Urothelium cell line (cell line): ENCODE measurements around the gene FANCI.

Experiments used
- DNase-seq: peaks from one replicate; pipeline ENCODE4 v3.0.0; 2011; ENCODE audit warnings: low spot score, mixed read lengths
- FAIRE-seq: peaks from 2 replicates; lab custom pipeline; 2011; peaks lifted over from hg19 to GRCh38; lab: Jason Lieb, UNC

The FANCI gene

DNA sequence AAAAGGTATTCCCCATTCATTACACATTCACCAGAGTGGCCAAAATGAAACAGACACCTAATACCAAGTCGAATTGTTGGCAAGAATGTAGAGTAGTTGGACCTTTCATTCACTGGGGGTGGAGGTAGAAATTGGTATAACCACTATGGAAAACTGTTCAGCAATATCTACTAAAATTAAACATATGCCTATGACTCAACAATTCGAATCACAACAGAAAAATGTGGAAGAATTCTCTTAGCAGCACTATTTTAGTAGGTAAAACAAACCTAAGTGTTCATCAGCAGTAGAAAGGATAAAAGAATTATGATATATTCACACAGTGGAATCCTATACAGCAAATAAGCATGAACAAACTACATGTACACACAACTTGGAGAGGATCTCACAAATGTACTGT lies 60.2 kb downstream of the FANCI start:
- FAIRE-seq (no peak), DNase-seq (no peak)

DNA sequence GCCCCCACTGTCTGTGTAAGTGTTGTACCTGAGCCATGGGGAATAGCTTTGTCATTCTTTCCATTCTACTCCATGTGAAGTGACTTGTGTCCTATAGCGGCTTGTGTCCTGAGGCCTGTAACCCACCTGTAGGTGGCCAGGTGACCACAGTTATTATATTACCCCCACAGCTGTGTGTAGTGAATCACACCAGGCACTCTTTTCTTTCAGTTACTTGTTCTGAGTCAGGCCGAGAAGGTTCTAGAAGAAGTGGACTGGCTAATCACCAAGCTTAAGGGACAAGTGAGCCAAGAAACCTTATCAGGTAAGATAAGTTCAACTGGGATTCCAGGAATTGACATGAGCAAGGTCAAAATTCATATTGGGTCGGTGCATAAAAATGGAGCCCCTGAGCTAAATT lies 61.6 kb downstream of the FANCI start:
- FAIRE-seq, result no peak
- no peak for DNase-seq

DNA sequence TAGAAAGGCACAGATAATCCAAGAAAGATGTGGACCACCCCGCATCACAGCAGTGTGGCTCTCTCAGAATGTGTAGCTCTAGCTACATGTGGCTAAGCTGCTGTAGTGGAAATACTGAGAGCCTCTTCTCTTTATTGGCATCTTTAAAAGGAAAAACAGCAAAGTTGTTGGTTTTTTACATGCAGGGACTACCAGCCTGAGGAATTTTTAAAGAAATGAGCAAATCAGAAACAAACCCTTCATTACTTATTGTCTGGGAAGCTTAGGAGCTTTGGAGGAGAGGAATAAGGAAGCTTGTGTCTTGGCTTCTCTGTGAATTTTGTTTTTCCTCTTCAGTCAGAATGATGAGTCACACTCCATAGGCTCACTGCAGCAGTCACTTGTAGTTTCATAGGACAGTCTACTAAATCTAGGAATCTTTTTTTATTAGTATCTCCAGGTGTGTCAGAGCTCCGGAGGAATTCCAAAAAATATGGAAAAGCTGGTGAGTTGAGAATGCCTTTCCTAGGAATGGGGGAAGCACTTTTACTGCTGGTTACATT lies 63.3 kb downstream of the FANCI start:
- no peak for DNase-seq
- FAIRE-seq, result no peak

DNA sequence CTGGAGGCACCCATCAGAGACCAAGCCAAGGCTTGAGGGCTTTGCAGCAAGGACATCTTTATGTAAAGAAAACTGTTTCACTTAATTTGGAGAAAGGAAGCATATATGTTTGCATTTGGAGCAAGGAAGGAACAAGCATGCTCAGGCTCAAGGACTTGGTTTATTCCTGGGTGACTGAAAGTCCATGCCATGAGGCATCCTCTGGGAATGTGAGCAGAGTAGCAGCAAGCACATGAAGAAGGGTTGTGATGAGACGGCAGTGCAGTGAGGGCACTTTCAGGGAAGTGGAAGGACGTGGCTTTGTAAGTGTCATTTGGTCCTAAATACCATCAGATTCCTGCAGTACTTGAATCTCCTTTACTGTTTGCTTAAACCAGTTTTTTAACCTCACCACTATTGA lies 64.0 kb downstream of the FANCI start:
- no peak for DNase-seq
- FAIRE-seq, result no peak

DNA sequence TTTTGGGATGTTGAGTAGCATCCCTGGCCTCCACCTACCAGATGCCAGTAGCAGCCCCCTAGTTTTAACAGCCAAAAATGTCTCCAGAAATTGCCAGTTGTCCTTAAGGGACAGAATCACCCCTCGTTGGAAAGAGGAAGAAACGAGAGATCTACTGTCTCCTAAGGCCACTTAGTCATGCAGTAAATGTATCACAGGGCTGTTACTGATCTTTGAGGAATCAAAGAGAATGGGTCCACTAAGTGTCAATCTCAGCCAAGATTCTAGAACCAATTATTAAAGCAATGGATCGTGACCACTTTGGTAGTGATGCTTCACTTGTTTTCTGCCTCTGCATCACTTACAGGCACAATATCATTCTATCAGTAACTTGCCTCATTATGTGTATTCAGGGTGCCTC lies 64.5 kb downstream of the FANCI start:
- DNase-seq, result no peak
- no peak for FAIRE-seq

DNA sequence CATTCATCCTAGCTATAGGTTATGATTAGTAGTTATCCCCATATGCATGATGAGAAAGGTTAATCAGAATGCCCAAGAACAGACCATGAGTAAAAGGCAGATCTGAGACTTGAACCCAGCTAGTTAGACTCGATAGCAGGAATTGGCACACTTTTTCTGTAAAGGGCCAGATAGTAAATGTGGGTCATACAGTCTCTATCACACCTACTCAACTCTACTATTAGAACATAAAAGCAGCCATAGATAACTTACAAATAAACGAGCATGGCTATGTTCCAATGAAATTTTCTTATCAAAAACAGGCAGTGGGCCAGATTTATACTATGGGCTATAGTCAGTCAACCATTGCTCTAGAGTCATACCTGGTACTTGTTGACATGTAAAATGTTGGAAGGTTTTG lies 66.2 kb downstream of the FANCI start:
- FAIRE-seq, result no peak
- DNase-seq, result no peak

DNA sequence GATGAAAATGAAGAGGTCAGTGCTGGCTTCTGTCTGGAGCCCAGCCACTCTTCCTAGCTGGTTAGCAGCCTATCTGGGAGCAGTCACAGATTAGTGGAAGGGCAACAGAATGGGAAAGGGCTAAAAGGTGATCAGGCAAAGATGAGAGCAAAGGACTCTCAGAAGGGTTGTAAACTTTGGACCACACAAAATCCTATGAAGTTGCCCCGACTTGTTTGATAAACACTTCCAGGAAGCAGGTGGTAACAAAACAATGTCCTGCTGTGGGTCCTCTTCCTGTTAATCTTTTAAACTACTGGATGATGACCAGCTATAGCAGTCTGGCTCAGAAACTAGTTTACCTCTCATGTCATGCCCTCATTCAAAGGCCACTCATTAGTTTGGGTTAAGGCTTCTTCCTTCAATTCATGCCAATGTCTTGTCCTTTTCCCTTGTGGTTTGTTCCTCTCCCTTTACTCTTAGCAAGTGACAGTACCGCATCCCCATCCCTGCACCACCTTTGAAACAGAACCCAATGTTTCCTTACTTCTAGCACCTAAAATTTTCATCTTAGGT lies 71.7 kb downstream of the FANCI start:
- DNase-seq (no peak), FAIRE-seq (no peak)

DNA sequence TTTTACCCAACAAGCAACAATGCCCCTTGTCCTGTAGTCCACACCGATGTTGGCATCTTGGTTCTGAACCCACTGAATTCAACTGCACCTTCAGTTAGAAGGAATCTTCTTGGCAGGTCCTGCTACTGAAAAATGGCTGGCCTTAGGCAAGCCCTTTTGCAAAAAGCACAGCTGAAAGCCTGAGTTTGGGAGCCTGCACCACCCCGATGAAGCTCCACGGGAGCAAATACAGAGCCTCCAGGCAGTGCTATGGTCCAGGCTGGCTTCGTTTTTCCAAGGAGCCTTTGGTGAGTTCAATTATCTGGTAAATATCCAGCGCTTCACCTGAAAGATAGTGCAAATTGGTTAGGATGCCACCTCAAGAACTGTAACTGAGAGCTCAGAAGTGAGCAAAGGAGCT lies 72.7 kb downstream of the FANCI start:
- FAIRE-seq (no peak), DNase-seq (no peak)

DNA sequence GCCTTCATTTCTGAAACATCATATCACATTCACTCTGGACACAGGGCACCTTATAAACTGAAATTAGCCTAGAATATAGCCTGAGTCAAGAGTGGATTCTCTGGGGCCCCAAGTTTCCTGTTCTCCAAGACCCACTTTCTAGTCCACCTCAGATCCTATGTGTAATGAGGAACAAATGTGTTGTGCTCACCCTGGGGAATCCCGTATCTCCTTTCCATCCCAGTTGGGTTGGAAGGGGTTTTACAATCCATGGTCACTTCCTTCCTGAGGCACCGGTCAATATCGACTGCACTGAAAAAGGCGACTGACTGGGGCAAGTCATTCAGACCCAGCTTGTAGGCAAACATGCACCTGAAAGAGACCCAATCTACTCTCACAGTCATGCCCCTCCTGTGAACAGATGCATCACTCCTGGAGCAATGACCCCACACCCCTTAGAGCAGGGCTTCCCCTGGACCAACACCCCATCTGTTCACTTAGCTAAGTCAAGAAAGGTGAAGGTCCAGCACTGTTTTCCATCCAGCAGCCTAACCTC lies 73.5 kb downstream of the FANCI start:
- no peak for DNase-seq
- FAIRE-seq, result no peak

DNA sequence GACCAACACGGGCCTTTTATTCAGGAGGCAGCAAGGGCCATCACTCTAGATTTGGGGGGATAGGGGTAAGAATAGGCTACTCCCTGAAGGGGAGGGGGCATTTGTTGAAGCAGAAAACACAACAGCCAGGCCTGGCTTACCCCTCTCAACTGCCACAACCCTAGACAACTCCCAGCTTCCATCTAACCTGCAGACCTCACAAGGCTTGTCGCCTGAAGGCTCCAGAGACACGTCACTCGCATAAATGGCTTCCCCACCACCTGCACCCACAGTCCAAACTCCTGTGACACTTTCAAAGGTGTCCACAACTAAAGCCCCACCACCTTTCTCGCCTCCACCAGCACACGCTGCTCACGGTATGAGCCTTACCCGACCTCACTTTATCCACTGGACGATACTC lies 75.9 kb downstream of the FANCI start:
- DNase-seq, result no peak
- FAIRE-seq, result no peak

DNA sequence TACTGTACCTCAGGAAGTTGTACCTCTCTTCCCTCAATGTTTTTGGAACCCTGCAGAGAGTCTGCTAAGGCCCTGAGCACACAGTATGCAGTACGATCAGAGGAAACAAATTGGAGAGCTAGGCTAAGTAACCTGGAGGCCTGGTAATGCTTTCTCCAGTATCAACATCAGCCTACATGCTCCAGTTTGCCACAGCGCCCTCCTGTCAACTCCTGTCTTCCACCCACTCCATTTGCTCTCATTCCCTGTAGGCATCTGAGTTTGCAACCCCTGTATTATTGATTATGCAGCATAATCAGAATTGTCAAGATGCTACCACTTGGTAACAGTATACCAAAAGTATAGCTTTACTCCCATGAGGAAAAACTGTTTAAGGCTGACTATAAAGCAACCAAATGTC lies 76.4 kb downstream of the FANCI start:
- DNase-seq (no peak), FAIRE-seq (no peak)

DNA sequence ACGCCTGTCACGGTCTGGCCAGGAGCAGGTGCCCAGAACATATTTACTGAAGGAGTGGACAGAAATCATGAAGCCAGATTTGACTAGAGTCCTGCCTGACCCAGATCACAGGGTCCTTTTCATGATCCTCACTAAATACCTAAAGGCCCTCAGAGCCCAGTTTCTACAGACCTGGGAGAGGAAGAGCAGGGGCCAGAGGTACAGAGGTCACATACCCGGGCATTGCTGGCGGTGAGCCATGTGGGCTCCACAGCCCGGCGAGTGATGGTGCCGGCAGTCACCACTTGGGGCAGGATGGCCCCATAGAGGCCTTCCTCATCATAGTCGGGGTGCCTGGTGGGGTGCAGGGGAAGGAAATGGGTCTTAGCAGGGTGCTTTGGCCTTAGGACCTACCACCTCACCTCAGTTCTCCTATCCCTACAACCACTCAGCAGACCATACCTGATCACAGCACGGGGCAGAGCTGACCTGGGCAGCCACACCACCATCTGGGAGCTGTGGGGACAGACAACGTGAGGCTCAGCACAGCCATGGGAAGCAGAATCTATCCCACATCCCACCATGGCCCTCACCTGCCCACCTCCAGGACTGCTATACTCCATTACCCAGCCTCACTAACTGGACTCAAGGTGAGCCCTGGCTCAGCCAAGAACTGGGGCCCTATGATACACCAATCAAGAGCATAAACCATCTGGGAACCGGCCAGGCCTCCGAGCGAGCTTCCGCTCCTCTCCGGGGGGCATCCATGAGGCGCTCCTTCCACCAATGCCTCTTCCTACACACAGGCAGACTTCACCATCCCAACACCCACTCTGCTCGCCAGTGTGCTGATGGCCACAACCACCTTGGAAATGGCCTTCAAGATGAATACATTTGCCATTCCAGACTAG lies 78.0 kb downstream of the FANCI start:
- no peak for FAIRE-seq
- no peak for DNase-seq

DNA sequence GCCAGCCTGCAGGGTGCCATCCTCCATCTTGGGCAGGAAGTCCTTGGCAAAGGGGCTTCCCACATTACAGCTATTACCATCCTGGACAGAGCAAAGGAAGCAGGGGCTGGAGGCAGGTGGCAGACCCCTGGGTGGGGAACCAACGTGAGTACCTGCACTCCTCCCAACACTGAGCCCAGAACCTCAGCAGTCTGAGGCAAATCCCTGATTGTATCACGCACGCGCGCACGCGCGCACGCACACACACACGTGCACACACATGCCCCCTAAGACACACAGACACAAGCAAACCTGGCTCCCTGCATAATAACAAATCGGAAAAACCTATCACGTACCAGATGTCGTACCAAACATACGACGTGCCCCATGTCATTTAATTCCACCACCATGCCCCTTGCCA lies 79.0 kb downstream of the FANCI start:
- DNase-seq (no peak), FAIRE-seq (no peak)

DNA sequence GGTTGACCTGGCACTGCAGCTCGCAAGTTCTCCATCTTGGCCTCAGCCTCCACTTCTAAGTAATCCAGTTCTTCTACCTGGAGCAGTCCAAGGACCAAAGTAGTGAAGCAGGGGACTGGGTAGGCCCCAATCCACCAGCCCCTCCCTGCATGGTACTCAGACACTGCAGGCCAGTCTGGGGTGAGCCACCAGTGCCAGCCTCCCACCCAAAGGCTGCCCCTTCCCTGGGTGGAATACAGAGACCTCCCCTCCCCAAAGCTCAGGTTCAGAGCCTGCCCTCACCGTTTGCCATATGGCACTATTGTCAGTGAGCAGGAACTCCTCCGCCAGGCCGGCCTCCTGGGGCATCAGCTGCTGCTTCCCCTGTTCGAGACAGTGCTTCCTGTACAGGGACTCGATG lies 80.0 kb downstream of the FANCI start:
- DNase-seq, result no peak

DNA sequence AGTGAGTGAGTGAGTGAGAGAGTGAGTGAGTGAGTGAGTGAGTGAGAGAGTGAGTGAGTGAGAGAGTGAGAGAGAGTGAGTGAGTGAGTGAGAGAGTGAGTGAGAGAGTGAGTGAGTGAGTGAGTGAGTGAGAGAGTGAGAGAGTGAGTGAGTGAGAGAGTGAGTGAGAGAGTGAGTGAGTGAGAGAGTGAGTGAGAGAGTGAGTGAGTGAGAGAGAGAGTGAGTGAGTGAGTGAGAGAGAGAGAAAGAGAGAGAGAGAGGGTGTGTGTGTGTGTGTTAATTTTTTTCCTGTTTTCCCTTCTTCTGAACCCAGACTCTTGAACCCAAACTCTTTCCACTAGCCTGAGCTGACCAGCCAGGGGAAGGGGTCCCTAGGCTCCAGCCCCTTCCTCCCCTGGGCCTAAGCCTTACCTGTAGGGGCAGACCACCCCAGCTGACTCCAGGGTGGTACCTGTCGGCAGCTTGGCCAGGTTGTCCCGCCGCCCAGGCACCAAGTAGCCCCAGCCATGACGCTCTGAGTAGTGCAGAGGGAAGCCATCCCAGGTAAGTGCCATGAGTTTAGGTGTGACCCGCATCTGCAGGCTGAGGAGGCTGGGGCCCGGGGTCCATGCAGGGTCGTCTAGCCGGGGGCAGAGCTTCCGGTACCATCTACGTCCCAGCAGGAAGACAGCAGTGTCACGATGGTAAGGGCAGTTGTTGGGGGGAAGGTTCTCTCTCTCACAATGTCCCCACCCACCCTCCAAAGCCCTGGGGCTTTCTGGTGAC lies 81.4 kb downstream of the FANCI start:
- no peak for FAIRE-seq
- DNase-seq, result no peak

More for the DNA sequence above, 80.0 kb downstream of the FANCI start:
- FAIRE-seq, result no peak

DNA sequence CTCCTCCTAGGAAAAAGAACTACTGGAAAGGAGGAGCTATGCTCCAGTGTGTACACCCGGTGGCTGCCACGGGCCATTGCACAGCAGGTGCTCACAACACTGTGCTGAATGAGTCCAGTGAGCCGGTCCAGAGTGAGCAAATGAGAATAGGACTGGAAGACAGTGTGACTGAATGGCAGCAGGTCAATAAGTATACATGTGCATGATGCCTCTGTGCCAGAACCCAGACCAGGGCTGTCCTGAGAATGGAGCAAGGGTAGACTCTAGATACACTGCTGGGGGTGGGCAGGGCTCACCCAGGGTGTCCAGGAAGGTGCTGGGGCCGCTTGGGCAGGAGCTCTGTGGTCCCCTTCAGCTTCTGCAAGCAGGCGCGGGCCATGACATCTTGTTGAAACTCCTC lies 82.5 kb downstream of the FANCI start:
- FAIRE-seq (no peak), DNase-seq (no peak)

DNA sequence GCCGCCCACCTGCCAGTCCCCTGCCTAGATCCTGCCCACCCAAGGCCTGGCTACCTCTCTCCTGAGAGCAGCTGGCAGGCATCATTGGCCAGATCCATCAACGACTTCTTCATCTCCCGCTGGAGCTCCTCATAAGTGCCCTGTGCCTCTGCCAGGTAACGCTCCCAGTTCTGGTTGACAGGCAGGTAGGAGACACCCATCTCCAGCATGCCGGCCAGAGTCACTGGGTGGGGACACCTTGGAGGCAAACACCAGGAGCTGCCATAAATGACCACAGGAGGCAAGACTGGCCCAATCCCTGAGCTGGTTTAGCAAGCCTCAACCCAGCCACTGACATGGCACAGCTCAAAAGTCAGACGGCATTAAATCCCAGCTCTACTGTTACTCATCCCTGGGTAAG lies 83.3 kb downstream of the FANCI start:
- no peak for DNase-seq
- no peak for FAIRE-seq

DNA sequence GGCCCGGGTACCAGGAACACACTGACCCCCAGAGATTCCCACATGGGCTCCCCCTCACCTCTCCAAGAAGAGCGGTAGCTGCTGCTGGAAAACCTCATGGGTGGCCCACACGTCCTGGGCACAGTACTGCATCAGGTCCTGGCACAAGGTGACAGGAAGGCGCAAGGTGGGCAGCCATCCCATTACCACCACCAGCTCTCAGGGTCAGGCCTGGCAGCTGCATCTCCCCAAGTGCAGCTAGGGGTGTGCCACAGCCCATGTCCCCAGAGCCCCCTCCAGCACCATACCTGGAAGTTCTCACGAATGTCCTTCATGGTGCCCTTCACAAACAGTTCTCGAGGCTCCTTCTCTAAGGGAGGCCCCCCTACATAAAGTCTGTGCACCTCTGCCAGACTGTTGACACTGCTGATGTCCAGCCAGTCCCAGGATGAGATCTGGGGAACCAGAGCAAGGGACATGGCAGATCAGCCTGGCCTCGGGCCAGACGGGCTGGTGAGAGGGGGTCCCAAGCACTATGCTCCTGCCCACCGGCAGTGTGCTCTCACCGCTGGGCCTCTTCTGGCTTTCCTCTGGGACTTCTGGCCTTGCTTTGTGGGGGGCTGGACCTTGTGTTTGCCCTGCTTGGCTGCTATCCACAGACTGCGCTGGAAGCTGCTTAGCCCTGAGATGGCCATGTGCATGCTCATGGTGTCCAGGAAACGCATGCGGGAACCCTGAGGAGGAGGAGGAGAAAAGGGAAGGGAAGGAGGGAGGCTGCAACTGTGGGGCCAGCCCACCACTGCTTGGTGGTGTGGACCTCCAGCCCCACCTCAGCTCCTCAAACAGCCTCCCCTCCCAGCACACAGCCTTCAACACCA lies 84.8 kb downstream of the FANCI start:
- DNase-seq (no peak), FAIRE-seq (no peak)

DNA sequence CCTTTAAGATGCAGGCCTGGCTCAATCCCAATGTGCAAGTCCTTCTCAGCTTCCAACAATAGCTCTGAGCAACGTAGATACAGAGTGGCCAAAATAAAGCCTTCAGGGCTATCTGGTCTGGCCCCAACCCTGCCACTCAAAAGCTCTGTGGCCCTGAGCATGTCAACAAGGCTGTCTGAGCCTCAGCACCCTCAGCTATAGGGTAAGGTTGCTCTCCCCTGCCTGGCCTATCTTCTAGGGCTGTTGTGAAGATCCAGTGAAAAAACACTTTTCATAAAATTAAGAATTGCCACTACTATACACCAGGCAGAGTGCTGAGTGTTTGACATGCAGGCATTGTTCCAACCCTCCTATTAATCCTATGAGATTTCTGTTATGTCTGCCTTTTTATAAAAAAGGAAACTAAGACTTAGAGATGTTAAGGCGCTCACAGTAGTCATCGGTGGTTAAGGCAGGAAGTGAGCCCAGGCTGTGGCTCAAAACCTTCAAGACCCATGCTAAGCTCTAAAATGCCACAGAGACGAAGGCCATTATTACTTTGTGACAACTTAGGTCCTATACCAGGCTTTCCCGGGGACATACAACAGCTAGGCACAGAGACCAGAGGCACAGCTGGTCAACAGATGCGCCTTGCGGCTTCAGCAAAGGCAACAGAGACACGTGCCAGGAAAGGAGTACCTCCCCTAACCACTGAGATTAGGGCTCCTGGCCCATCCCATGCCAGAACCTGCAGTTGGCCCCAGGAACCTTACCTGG lies 85.7 kb downstream of the FANCI start:
- FAIRE-seq (no peak), DNase-seq (no peak)

DNA sequence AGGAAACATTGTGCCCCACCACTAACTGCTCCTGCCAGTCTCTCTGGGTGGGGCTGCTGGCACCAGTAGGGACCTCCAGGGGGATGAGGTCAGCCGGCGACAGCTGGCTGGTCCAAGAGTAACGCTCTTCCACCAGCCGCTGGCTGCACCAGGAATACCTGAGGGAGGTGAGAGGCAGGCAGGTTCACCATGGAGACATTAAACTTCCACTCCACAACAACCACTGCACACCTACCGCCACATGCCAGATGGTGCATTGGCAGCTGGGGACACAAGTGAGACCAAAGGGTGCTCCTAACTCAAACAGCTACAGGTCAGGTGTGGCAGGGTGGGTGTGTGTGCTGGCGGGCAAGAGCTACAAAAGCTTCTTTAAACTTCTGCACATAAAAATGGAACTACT lies 86.3 kb downstream of the FANCI start:
- FAIRE-seq (no peak), DNase-seq (no peak)
